NCI-H146 (cell line): ENCODE data around the gene DCXR.

Experiments
- DNase-seq: peaks from one replicate; lab custom pipeline; 2025; lab: John Stamatoyannopoulos, UW

DCXR gene

DNA sequence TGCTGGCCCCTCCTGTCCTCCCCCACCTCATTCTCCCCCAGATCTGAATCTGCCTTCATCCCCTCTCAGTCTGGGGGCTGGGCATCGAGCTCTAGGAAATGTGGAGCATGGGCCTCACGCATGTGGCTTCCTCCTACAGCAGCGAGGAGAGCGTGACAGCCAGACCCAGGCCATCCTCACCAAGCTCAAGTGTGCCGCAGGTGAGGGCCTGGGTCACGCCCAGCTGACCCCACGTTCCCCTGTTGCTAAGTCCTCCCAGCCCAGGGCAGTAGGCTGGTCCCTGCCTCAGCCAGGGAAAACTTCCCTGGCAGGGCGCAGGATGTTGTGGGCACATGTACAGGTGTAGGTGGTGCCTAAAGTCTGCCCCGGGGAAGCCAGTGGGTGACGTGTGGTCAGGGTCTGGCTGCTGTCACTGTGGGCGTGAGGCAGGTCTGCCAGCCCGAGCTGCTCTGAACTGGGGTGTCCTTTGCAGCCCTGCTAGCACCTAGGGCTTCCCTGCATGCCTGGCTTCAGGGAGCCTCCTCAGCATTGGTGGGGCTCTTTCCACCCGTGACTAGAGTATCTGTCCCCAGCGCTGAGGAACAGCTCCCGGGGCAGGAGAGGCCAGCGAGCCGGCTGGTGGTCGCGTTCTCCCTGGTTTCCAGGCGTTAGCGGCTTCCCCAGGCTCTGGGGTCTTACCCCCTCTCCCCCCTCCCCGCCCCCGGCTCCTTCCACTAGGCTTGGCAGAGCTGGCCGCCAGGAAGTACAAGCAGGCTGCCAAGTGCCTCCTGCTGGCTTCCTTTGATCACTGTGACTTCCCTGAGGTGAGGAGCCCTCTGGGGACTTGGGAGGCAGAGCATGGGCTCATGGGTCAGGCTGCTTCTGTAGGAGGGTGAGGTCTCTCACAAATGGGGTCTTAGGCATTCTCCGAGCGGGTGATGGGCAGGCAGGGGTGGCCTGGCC lies 17.8 kb upstream of the DCXR start:
- no peak for DNase-seq

DNA sequence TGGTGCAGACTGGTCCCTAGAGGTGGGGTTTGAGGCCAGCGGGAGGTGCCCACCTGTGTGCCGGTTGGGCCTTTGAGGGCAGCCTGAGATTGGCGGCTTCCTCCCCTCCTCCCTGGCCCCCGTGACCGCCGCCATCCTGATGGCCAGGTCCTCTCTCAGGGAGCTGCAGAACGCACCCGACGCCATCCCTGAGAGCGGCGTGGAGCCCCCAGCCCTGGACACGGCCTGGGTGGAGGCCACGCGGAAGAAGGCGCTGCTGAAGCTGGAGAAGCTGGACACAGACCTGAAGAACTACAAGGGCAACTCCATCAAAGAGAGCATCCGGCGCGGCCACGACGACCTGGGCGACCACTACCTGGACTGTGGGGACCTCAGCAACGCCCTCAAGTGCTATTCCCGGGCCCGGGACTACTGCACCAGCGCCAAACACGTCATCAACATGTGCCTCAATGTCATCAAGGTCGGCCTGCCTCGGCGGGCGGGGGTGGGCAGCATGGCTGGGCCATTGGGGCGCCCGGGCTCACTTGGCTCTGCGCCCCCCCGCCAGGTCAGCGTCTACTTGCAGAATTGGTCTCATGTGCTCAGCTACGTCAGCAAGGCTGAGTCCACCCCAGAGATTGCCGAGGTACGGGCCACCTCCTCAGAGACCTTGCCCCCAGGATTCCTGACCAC lies 17.0 kb upstream of the DCXR start:
- no peak for DNase-seq

DNA sequence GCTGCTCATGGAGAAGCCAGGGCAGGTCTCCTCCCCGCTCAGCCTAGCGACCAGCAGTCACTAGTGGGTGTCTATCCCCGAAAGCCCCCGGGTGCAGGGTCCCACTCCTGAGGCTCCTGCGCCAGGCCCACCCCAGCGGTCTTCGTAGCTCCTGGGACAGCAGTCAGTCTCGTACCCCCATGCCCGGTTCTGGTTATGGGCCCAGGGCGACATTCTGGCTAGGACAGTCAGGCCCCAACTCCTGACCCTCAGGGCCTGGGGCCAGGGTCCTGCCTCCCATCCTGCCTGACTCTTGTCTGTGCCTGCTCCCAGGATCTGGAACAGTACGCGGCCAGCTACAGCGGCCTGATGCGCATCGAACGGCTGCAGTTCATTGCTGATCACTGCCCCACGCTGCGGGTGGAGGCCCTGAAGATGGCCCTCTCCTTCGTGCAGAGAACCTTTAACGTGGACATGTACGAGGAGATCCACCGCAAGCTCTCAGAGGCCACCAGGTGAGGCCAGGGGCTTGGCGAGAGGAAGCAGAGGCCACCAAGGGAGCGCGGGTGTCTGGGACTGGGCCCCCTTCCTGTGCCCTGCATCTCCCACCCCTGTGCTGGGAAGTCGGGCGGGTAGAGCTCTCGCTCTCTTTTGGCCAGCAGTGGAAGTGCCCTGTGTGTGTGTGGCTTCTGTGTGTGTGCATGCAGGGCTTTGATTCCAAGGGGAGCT lies 16.2 kb upstream of the DCXR start:
- no peak for DNase-seq

DNA sequence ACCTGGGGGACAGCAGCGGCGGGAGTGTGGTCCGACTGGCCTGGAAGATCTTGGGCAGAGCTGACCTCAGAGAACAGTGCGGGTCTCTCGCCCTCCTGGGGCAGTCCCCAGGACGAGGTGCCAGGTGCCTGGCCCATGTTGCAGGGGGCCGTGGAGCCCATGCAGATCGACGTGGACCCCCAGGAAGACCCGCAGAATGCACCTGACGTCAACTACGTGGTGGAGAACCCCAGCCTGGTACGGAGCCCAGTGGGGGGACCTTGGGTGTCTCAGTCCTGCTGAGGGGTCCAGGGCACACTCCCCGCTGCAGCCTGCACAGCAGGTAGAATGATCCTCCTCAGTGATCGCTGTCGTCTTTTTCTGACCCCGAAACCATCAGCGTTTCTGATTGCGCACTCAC lies 15.6 kb upstream of the DCXR start:
- no peak for DNase-seq

DNA sequence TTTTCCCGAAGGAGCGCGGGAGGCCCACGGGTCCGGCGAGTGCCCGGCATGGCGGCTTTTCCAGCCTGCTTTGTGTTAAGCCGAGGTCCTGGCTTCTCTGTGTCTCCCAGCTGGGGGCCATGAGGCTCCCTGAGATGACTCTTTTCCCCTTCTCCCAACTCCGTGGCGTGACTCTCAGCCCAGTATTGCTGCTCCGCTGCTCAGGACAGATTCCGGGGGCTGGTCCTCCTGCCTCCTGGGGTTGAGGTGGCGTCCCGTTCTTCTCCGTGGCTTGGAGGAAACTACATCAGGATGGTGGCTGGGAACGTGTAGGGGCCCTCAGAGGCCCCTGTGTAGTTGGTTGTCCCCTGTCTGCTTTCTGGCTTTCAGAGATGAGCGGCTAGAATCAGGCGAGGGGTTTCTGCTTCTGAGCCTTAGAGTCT lies 15.2 kb upstream of the DCXR start:
- no peak for DNase-seq

DNA sequence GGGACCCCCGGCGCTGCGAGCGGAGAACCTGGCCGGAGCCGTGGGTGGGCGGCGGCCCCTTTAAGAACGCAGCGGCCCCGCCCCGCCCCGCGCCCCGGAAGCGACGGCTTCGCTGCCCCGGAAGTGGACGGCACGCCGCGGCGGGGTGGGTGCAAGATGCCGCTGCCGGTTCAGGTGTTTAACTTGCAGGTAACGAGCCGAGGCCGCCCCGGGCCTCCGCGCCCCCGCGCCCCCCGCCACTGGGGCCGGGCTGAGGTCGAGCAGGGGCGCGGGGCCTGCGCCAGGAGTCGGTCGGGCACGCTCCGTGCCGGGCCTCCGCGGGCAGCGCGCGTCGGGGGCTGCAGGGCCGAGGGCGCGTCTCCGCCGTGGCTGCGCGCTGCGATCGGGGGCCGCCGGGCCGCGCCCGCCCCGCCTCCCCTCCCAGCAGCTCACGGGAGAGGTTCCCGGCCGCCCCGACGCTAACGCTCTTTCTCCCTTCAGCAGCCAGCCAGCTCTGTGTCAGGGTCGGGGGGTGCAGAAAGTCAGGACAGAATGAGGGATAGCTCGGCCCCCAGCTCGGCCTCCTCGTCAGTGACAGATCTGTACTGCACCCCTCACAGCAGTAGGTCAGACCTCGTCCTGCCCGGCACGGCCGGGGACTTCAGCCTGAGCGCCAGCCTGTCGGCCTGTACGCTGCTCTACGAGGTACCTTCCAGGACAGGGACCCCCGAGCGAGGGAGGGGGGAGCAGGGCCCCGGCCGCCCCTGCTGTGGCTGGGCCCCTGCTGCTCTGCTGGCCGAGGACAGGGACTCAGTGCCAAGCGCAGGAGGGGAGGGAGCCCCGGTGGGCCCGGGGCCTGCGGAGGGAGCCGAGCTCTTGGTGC lies 14.5 kb upstream of the DCXR start, which contains the start of the genes GPS1 and RFNG:
Gene GPS1 (plus strand): TSS at position 123 of the 862 bp plus-strand sequence. CDS start 34 bp downstream, at position 157.
Gene RFNG (minus strand): TSS at position 36 of the 862 bp plus-strand sequence. CDS start 45 bp downstream, outside the sequence.
- DNase-seq, result peak; percentile 68

DNA sequence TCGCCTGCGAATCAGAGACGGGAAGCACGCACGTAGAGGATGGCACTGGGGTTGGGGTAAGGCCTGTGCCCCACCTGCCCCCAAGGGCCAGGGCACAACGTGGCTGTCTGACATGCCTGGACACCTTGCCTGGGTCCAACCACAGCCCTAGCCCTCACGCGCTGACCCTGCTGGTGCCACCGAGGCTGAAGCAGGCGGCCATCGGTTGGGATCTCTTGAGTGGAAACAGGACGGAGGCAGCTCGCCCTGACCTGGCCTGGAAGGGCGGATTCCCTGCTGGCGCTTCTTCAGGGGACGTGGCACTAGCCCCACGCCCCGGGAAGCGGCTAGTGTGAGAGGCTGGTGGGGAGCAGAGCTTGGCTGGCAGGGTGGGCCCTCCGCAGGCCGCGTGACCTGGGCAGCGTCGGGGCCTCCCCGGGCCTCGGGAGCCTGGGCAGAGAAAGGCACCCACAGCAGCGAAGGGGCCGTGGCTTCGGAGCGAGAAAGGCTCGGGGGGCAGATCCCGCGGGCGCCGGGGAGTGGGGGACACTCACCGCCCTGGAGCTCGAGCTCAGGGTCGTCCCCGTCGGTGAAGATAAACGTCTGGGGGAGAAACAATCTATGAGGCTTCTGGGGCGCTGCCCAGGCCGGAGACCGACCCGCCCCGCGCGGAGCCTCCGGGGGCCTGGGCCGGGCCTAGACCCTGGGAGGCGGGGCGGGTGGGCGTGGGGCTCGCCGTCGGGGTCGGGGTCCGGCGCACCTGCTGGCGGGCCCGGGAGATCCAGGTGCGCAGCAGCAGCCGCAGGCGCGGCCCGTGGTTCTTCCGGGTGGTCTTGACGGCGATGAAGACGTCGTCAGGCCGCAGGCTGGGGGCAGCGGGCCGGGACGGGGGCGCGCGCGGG lies 13.5 kb upstream of the DCXR start:
- DNase-seq, result peak; percentile 30

DNA sequence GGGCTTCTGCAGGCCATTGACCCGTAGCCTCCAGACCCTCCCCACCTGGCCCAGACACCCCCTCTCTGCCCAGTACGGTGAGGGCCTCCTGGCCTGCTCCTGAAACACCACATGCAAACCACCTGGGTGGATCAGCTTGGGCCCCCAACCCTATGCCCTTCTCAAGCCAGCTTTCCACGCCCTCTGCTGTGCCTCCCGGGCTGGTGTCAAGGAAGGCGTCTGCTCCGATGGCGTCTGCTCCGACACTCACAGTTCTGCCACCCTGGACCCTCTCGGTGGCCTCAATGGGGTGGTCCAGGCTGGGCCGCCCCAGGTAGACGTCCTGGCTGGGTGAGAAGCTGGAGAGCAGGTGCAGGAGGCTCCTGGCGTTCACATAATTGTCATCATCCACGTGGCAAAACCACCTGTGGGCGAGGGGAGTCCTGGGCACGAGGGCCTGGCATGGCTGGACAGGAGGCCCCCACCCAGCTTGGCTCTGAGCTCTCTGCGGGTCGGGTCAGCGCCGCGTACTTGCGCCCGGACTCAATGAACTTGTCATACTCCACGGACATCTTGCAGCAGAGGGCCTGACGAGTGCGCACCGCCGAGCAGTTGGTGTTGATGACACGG lies 12.8 kb upstream of the DCXR start:
- no peak for DNase-seq

DNA sequence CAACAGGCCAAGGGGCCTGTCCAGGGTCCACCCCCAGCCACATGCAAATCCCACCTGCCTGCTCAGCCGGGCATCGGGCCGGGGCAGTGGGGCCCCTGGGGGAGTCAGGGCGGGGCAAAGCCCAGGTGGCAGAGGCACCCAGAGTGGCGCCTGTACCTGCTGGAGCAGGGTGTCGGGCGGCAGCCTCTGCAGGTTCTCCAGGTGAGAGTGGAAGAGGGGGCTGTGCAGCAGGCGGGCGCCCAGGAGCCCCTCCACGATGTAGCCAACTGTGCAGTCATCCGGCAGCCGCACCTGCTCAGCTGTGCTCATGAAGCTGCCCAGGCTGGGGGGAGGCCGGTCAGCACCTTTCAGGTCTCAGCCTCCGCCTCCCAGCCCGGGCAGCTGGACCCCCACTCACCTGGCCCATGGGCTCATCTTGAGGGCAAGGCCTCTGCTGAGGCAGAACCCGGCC lies 12.0 kb upstream of the DCXR start:
- no peak for DNase-seq

DNA sequence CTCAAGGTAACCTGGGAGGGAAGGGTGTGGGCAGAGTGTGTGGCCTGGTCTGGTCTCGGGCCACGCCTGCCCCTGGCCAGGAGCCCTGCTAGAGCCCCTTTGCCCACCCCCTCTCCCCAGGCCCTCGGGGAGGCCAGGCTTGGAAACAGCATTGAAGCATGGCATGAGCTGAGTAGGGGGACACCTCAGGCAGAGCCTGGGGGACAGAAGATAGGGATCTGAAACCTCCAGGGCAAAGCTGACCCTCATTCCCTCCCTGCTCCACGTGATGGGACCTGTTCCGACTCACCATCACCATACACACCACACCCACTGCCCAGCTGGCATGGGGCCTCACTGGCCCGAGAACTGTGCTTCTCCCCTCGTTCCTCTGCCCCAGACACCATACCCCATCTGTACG lies 11.6 kb upstream of the DCXR start:
- DNase-seq, result no peak

DNA sequence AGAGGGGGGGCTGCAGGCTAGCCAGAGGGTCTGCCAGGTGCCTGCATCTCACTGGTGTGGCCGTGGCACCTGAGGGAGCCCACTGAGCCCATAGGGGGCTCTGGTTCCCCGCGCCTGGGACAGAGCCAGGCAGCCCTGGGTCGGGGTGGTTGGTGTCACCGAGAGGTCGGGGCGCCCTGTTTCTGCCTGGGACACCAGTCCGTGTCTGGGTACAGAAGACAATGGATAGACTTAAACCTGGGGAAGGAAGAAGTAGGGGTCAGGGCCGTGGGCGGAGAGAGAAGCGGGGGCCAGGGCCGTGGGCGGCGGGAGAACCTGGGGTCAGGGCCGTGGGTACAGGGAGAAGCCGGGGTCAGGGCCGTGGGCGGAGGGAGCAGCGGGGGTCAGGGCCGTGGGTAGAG lies 11.1 kb upstream of the DCXR start:
- DNase-seq, result no peak

DNA sequence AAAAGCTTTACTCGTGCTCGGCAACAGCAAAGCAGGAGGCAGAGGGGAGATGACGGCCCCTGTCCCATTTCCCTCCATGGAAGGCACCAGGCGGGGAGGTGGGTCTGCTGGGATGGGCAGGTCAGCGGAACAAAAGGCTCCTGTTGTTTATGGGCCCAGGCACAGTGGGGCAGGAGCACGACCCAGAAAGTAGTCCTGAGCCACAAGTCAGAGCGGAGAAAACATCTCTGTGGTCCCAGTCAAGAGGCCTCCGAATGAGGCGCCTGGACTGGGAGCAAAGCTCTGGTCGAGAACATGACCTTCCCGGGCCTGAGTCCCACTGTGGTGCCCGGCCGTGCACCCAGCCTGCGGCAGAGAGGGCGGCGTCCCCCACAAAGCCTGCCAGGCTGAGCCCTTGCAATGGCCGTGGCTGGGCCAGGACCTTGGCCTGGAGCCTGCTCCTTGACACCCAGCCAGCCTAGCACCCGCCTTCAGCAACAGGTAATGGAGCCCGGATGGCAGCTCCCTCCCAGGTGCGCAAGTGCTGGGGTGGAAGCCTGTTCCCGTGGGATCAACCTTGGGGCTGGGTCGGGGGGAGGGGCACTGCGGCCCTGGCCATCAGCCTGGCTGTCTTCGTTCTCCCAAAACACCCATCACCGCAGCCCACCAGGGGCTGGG lies 10.5 kb upstream of the DCXR start:
- DNase-seq, result no peak

DNA sequence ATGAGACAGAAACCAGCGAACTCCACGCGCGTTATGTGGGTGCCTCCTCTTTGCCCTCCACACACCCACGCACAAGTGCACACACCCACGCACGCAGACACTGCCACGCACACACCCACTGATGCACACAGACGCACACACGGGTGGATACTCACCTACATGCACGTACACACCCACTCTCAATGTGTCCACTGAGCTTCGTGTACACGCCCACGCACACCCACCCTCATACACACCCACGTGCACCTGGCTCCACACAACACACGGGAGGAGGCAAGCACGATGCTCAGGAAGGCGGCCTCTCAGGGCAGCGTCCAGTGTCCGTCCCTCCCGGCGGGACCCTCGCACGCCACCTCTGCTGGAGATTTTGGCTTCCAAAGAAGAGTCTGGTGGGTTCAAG lies 9.9 kb upstream of the DCXR start:
- no peak for DNase-seq

DNA sequence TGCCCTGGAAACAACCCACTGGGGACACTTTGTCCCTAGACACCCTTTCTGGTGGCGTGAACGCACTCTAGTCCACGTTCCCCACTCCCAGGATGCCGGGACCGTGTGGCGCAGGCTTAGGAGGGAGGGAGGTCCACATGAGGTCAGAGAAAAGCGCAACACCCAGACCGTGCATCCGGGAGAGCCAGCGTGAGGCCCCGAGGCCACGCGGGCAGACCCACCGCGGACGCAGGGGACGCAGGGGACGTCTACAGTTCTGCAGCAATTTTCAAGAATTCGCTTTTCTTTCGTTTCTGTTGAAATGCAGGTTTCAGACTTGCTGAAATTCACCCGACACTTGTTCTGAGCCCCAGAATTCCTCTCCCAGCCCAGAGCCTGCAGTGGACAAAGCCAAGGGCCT lies 9.4 kb upstream of the DCXR start:
- DNase-seq, result no peak

DNA sequence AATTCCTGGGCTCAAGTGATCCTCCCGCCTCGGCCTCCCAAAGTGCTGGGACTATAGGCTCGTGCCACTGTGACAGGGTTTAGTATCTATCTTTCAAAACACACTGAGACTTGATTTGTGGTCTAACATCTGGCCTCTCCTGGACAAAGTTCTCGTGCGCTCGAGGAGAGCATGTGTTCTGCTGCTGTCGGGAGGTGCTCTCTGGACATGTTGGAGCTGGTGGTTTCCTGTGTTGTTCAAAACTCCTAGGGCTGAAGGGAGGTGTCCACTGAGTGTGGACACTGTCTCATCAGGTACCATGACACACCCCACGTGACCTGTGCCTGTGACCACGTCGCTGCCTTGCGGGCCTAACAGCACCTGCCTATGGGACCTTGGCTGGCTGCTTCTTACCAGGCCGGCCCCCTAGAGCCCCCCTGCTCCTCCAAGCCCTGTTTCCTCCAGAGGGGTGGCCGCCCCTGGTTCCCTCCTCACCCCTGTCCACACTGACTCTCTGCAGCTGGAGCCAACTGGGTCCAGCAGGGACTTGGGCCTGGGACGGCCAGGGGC lies 8.5 kb upstream of the DCXR start:
- no peak for DNase-seq

DNA sequence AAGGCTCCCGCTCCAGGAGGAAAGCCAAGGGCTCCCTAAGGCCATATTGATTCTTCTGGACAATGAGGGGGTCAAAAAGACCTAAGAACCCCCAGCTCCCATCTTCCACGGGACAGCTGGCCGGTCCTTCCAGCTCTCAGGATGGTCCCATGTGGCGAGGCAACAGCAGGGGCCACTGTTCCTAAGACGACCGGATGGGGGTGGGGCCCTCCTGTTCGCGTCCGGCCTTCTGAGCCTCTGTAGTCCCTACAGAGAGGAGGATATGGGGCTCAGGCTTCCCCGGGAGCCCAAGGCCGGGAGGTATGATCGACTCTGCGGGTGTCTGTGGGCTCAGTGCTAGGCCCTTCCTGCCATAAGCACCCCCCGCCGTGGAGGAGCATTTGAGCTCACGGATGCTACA lies 6.0 kb upstream of the DCXR start:
- no peak for DNase-seq

DNA sequence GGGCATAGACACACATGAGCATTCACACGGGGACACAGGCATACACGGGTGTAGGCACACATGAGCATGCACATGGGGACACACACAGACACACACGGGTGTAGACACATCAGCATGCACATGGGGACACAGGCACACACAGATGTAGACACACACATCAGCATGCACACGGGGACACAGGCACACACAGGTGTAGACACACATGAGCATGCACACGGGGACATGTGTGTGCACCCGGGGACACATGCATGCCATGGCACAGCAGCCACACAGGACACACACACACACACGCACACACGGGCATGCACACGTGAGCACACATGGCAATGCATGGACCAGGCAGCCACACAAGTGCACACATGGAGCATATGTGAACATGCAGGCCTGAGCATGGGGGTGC lies 5.2 kb upstream of the DCXR start:
- no peak for DNase-seq

DNA sequence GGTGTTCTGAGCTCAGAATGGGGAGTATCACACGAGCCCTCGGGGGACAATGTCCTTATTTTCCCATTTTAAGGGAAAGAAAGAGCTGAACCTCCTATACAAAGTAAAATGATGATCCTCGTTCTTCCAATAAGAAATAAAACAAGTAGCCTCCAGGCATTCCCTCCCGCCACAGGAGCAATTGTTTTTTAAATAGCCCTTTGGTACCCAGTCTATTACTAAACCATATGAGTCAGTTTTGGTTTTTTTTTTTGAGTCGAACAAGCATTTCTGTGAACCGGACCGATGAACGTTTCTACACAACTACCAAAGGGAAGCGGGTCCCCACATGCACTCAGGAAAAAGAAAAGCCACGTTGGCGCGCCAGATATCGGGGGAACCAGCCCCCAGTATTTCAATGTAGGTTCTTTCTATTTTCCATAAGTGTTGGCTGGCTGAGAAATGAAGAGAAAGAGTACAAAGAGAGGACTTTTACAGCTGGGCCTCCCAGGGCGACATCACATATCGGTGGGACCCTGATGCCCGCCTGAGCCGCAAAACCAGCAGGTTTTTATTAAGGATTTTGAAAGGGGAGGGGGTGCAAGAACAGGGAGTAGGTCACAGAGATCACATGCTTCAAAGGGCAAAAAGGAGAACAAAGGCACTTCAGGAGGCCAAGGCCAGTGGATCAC lies 3.8 kb upstream of the DCXR start:
- DNase-seq, result no peak
